Hair follicular keratinocyte (primary cell): ENCODE measurements around the gene DMP1. TPM values are rescaled to one million over a fixed set of nuclear protein-coding genes. Genes with fewer than 3 reads are reported as not detected.

Experiments
- total RNA-seq: library from RNA; depleted of rRNA; stranded (reverse); fragments of >200 nt; gene quantifications from 2 replicates; pipeline ENCODE4 v1.2.3, GENCODE V29; 2015

The DMP1 gene, protein sequence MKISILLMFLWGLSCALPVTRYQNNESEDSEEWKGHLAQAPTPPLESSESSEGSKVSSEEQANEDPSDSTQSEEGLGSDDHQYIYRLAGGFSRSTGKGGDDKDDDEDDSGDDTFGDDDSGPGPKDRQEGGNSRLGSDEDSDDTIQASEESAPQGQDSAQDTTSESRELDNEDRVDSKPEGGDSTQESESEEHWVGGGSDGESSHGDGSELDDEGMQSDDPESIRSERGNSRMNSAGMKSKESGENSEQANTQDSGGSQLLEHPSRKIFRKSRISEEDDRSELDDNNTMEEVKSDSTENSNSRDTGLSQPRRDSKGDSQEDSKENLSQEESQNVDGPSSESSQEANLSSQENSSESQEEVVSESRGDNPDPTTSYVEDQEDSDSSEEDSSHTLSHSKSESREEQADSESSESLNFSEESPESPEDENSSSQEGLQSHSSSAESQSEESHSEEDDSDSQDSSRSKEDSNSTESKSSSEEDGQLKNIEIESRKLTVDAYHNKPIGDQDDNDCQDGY
- total RNA-seq, result not detected in 2 replicates

DNA sequence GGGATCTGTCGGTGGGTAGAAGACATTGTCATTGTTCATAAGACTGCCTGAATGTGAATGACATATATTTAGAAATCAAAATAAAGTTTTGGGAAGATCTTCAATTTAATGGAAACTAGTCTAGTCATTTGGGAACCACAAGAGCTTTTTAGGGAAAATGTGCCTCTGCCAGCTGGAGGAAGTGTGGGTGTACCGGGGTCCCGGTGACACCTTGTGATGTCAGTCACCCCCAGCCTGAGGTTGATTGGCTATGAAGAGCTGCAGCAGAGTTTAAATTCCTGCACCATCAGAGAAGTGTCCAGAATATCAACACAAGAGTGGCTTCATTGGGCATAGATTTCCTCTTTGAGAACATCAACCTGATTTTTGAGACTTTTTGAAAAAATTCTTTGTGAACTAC lies at the start of gene DMP1:
TSS of gene DMP1 (plus strand) at position 301 of the 400 bp plus-strand sequence. CDS start 6,213 bp downstream, outside the sequence.

DNA sequence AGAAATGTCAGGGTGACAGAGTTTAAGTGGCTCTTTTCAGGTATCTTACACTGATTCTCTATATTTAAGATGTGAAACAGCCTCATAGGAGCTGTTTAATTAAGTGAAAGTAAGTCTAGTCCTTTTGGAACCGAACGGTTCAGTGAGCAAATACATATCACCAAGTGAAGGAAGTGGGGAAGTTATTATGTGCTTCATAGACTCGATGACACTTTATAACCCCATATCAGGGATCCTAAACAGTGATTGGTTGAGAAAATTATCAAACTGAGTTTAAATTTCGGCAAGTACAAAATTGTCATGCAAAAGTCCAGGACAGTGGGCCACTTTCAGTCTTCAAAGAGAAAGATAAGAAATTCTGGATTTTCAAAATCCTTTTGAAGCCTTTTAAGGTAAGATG lies 41.9 kb upstream of the DMP1 start, which contains the start of gene DSPP:
TSS of gene DSPP (plus strand) at position 301 of the 400 bp plus-strand sequence. CDS start 2,380 bp downstream, outside the sequence.

Other genes starting within 250 kb of the DMP1 start
- 11.6 and 13.0 TPM in 2 replicates for gene NUDT9, start 227.7 kb upstream of the DMP1 start, total RNA-seq
- gene SPARCL1, start 120.9 kb upstream of the DMP1 start, total RNA-seq, result not detected in 2 replicates
- gene DSPP, start 41.8 kb upstream of the DMP1 start, total RNA-seq, result not detected in 2 replicates
- gene IBSP, start 149.3 kb downstream of the DMP1 start, total RNA-seq, result not detected in 2 replicates
- not detected in 2 replicates for gene MEPE, start 182.7 kb downstream of the DMP1 start, total RNA-seq